CD4-positive, alpha-beta T cell treated with Interleukin-15 for 4 hours (primary cell): ENCODE results near the gene SLC25A46.
"Not testable (repeated sequence)": the region's sequence is repeated elsewhere in the genome, so short reads cannot be mapped to it uniquely, and the experiment has no call there.

Experiments used
- DNase-seq: peaks from one replicate; pipeline ENCODE4 v3.0.0-alpha.2; 2020; ENCODE audit warnings: low spot score

Gene SLC25A46

GRCh38 chr5:110757118-110757729, 18.4 kb downstream of the SLC25A46 start:
- DNase-seq, result peak; percentile 62

GRCh38 chr5:110760158-110760557, 21.4 kb downstream of the SLC25A46 start:
- DNase-seq, result no peak

- no peak for DNase-seq
Observed at GRCh38 chr5:110768138-110768860, 29.5 kb downstream of the SLC25A46 start.

DNA sequence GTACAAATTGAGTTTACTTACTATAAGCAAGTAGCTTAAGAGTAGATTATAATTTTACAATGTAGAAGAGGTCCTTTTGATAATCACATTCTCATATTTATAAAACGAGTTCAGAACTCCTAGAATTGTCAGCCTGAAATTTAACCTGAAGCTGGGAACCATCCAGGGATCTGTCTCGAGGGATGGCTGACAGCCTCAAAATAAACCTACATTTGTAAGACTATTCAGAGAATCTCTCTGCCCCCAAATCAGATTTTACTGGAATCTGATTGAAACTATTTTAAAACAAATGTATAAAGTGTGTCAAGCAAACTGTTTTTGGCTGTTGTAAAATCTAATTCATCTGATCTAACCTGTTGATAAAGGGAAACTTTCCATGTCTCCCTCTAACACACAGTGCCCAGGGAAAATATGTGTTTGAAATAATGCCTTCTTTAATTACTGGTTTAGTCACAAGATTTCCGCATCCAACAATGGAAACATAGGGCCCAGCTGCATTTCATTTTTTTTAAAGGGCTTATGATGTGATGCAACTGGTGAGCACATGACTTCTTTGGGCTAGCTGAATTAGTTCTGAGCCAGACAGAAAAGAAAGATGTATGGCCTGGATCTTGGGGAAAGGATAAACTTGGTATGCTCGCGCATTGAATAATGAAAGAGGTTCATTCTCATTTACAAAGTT, 30.3 kb downstream of the SLC25A46 start:
- DNase-seq, result no peak

GRCh38 chr5:110770286-110770685, 31.5 kb downstream of the SLC25A46 start:
- DNase-seq, result no peak

DNA sequence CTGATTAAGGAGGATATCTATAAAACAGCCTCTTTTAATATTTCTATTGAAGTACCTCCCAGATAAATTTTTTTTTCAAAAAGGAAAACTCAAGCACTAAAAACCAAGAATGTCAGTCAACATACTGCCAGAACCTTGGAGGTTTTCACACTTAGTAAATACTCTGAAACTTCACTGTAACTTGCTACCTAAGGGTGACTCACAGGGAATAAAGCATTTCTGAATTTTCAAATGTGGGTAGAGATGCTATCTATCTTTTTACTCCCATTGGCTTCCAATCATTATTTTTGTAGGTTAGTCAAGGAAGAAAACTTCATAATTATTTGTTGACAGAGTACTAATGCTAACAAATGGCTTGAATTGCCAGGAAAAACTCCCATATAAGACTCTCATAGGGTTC, 46.1 kb downstream of the SLC25A46 start:
- no peak for DNase-seq

GRCh38 chr5:110785356-110785755, 46.5 kb downstream of the SLC25A46 start:
- no peak for DNase-seq

GRCh38 chr5:110788006-110788405, 49.2 kb downstream of the SLC25A46 start:
- DNase-seq, result not testable (repeated sequence)

DNA sequence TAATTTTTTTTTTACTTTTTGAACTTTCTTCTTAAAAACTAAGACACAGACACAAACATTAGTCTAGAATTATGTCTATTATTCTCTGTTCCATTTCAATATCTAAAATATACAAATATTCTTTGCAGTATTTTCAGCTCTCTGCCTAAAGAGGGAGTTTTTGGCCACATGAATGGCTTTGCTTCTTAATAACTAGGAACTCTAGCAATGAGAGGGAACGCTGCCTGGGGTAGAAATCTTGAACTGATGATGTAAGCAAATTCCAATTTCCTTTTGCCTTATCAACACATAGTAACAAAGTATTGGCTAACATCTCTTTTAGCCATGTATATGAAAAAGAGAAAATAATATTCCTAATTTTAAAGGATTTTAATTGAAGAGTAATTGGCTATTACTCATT, 51.9 kb downstream of the SLC25A46 start:
- no peak for DNase-seq

DNA sequence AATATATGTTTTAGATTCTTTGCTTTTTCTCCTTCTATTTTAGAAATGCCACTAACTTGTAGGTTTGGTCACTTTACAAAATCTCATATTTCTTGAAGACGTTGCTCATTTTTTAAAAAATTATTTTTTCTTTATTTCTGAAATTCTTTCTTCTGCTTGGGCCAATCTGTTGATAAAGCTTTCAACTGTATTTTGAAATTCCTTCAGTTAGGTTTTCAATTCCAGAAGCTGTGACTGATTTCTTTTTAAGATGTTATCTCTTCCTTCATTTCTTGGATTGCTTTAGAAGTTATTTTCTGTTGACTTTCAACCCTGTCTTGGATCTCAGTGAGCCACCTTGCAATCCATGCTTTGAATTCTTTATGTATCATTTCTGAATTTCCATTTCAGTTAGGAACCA, 64.2 kb downstream of the SLC25A46 start:
- no peak for DNase-seq

- DNase-seq, result no peak
Observed at GRCh38 chr5:110803467-110804326, 64.9 kb downstream of the SLC25A46 start.

DNA sequence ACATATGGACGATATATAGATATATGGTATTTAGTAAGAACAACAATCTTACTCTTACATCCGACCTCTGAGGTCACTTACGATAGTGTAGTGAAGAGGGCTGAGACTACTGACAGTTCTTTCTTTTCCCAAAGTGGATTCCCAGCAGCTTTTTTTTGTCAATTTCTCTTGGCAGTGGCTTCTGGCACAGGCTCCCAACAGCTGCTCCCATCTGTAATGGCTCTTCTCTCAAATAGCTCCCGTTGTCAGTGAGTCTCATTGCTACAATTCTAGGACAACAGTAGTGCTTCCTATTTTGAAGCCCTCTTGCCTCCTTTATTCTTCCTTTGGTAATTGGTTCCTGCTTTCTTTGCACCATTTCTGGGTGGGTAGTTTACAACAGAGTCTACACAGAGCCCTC, 68.4 kb downstream of the SLC25A46 start:
- no peak for DNase-seq

DNA sequence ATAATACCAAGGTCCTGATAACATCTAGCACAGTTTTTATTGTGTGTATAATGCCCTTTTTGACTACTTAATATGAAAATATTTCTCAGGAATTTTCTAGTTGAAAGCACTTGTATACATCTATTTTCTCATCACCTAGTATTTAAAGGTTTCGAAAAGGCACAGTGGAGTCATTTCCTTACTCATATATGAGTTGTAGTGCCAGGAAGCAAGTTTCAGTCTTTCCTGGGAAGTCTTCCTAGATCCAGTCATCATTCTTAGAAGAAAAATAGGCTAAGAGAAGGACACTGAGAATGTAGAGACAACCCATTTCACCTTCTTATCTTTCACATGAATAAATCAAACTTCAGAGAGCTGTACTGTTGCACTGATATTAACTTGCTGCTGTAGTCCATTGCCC, 70.2 kb downstream of the SLC25A46 start:
- DNase-seq, result no peak
